SIG-M5 (cell line): ENCODE data around the gene PRKCZ.

Source experiments
- DNase-seq: peaks from one replicate; lab custom pipeline; 2025; lab: John Stamatoyannopoulos, UW

Gene PRKCZ

DNA sequence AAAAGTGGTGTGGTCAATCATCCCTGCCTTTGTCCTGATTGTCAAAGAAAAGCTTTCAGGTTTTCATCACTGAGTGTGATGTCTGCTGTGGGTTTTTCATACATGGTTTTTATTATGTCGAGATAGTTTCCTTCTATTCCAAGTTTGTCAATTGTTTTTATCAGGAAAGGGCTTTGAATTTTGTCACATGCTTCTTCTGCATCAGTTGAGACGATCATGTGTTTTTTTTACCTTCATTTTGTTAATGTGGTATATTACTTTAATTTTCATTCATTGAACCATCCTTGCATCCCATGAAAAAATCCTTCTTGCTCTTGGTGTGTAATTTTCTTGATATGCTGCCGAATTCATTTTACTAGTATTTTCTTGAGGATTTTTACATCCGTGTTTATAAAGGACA, 15.5 kb downstream of the PRKCZ start:
- no peak for DNase-seq

DNA sequence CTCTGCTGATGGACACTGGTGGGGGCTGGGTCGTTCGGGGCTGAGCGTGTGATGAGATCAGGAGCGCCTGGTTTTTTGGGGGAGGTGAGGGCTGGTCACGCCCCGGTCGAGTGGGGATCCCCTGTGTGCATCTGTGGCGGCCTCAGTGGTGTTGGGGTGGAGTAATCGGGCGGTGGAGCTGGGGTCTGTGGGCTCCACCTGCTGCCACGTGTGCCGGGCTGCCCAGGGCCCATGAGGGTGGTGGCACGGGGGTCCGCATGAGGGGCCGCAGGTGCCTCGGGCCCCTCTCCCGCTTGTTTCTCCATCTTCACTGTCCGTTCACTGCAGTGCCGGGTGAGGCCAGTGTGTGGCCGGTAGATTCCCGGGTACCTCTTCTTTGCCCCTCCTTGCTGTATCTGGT, 17.2 kb downstream of the PRKCZ start:
- DNase-seq: no peak

DNA sequence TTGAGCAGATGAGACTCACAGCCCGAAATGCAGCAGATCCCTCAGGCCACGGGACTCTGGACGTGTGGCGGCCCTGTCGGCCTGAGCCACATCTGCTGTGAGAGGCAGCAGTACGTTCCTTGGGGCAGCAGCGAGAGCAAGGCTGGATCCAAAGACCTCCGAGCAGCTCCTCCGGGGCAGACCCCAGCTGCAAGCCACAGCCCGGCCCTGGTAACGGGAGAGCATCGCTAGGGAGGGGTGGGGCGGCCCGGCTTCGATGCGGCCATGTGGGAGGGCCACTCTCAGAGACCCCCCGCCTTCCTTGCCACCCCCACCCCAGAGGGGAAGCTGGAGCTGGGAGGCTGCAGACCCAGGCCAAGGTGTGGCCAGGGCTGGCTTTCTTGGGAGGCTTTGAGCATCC, 17.8 kb downstream of the PRKCZ start:
- DNase-seq: no peak

DNA sequence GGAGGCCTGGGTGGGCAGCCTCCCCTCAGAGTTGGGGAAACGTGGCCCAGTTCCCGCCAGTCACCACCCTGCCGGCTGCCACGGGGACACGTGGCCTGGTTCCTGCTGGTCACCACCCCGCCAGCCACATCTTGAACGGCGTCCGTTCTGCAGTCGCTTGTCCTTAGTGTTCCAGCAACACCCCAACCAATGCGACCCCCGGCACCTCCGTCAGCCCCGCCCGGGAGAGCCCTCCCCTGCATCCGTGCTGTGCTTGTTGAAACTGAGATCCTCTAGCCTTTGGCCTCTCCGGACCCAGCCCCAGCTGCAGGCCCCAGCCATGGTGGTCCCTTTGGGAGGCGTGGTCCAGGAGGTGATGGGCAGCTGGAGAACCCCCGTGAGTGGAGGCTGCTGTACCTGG, 18.7 kb downstream of the PRKCZ start:
- no peak for DNase-seq

DNA sequence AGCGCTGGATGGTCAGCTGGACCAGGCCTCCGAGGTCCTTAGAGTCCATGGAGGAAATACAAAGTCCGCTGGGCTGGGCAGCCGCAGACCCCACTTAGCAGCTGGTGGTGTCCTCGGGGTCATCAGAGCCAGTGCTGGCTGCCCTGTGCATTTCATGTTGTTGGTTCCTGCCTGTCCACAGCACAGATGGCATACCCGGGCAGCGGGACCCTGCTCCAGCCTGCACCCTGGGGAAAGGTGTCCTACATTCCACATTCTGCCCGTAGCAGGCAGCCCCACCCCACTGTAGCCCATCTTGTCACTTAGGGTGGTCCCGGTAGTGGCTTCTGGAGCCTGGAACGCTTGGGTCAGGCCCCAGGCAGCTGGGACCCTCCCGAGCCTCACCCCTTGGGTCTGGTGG, 19.8 kb downstream of the PRKCZ start:
- no peak for DNase-seq

DNA sequence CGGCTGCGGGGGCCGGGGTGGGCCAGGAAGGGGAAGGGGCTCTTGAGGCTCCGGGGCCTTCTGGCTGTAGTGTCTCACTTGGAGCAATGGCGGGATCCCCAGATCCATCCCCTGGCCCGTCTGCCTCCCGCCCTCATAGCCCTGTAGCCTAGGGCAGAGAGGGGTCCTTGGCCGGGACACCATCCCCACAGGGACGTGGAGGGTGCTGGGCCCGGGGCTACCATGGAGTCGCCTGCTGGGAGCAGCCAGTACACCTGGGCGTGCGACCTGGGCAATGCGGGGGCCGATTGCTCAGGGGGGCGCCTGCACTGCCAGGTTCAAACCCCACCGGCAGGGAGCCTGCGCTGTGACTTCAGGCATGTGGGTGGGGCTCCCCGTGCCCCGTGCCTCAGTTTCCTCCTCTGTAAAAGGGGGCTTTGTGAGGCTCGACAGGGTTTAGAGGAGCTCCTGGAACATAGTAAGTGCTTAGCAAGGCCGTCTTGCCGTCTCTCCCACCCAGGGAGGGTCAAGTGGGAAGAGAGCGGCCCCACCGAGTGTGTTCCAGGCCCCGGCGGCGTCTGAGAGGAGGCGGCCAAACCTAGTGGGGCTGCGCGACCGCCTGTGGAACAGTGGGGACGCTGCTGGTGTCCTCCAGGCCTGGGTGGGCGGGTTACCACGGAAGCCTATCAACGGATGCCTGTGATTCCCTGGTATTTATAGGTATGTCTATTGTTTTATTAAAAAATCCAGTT, 20.8 kb downstream of the PRKCZ start:
- no peak for DNase-seq

DNA sequence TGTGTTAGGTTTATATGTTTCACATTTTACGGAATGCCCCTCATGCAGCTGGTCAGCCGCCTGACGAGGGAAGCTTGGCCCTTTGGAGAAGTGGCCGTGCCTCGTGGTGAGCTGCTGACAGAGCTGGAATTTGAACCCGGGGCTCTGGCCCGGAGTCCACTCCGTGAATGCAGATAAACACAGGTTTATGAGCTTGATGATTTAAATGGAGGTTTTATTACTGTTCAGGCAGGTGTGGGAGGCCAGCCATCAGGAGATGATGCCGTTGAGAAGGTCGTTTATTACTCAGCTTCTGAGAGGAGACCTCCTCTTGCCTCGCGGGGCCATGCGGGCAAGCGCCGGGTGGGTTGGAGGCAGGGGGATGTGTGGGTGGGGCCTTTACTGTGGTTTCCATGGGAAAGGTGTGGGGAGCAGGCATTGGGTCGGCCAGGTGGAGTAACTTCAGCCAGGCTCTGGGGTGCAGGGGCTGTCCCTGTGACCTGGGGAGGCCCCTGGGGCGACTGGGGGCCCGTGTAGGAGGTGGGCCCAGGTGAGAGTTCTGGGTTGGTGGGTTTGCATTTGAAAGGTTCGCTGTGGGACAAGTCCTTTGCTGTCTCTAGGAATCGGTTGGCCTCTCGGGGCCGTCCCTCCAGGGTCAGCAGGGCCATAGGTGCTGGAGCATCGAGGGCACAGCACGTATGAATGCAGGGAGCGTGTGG, 22.0 kb downstream of the PRKCZ start:
- no peak for DNase-seq

DNA sequence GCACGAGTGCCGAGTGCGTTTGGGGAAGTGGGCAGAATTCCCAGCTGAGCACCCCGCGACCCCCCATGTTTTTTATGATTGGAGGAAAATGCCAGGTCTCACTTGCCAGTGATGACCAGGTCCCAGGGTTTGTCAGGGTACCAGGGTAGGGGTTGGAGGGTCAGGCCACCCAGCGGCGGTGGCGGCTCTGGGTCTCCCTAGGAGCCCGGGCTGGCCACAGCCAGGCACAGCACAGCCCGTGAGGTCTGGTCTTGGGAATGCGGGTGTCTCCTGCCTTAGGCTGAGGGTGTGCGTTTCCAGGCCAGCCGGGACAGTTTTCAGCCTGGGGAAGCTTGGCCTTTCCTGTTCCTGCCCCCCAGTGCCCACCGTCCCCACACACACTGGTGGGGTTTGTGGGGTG, 22.7 kb downstream of the PRKCZ start:
- no peak for DNase-seq

DNA sequence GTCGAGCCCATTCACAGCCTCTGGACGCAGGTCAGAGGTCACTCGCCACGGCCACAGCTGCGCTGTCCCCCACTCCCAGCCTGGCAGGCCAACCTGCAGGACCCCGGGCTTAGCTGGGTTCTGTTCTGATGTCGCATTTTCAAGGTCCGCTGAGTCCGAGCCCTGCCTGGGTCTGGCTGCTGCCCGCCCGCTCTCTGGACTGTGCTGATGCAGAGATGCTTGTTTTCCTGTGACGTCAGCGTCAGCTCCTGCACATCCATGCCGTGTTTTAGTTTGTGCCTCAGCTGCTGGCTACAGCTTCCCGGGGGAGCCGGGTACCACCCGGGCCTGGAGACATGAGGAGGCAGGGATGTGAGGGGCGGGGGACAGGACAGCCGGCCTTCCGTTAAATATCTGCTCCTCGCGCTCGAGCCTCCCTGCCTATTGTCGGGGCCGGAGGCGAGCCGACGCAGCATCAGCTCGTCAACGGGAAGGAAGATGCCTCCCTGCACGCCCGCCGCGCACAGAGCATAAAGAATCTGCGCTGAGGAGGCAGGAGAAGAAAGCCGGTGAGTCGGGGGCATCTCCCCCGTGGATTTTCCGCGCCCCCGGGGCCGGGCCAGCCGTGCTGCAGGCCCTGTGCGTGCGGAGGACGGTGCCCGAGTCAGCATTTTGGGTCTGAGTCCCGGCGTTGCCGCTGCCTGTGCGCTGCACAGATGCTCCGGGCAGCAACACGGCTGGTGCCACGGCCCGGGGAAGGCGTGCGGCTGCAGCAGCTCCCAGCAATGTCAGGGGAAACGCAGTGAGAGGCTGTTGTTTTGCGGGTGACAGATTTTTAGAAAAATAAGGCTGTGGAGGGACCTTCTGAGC, 23.4 kb downstream of the PRKCZ start:
- DNase-seq: no peak

DNA sequence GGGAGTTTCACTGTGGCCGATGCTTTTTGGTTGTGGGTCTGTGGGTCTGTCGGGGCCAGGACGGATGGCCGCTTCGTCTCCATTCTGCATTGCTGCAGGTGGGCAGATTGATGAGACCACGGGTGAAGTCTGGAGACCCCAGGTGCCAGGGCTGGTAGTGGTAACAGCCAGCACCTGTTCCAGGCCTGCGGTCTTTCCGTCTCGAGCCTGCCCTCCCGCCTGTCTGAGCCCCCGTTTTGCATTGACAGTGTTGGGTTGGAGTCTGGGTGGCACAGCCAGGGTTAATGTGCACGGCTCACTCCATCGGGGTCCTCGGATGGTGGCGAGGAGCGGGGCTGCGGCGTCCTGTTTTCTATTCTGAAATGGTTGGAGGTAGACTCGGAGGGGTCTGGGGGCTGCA, 24.2 kb downstream of the PRKCZ start:
- no peak for DNase-seq

DNA sequence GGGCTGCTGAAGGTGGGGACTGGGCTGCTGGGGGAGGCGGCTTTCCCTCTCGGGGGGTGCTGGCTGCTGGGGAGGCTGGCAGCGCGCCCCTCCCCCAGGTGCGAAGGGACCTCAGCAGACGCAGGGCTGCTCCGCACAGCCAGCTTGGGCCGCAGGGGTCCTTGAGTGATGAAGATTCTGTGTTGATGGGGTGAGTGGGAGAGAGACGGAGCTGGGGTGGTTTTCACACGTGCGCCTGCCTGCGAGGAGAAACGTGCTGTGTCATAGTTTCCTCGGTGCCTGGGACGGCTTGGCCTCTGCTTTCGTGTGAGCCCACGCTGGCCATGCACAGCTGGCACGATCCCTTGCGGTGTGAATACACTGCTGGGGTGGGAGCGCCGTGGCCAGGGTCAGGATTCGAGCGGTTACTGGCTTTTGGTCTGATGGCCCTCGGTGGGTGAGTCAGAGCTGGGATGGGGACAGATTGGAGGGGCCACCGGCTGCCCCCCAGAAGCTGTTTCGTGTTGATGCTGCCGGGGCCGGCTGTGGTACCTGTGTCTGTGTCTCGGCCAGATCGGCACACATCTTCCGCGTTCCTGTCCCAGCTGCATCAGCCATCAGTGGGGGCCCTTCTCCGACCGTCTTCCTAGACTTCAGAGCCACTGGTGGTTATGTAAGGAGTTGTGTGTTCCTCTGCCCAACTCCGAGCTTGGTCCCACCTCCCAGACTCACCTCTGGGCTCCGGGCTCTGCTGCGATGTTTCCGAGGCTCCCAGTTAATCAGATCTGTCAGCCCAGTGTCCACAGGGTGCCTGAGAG, 24.9 kb downstream of the PRKCZ start:
- DNase-seq: no peak

DNA sequence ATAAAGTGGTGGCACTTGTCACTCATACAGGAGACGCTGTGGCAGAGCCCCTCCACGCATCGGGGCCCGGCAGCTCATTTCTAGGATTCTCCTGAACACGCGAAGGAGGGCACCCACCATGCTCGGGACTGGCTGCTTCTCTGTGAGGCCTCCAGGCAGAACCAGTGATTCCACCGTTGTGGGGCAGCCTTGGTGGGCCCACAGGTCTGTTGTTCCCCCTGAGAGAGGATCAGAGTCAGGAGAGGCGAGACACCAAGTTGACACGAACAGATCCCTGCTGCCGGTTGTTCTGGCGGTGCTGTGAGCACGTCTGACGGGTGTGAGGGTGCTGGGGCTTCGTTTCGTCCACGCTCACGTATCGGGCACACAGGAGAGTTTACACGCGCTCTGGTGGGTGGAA, 26.6 kb downstream of the PRKCZ start:
- no peak for DNase-seq

DNA sequence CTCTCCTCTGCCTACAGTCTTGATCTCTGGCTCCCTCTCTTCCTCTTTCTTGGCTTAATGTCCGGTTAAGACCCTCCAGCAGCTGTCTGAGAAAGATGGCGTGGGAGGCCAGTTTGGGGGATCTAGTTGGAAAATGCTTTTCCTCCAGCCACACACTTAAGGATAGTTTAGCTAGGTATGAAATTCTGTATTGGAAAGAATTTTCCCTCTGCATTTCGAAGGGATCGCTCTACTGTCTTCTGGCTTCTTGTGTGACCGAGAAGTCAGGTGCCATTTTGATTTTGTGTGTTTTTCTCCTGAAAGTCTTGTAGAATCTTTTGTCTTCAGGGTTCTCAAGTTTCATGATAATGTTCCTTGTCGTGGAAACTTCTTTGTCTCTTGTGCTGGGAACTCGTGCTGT, 28.0 kb downstream of the PRKCZ start:
- no peak for DNase-seq

DNA sequence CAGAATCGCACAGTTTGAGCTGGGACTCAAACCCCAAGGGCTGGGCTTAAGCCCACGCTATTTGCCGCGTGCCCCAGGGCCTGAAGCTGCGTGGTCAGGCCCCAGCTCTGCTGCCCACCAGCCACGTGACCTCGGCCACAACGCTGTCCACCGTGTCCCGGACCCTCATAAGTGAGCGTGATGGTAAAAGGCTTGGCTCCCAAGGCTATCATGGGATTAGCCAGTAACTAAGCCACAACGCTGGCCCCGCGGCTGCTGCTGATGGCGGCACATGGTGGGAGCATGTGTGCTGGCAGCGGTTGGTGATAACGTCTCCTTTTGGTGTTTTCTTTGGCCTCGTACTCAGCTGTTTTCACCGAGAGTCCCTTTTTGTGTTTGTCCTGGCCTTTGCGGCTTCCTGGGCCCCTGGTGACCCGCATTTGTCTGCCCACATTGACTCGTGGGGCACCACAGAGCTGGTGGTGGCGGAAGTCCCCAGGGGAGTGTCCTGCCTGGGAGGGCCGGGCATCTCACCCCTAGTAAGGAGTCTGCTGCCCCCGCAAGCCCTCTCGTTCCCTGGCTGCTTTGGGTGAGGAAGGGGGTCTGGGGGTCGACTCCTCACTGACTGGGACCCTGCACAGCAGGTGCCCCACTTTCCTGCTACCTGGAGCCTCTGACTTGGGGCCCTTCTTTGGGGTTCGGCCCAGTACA, 29.3 kb downstream of the PRKCZ start:
- DNase-seq: no peak

DNA sequence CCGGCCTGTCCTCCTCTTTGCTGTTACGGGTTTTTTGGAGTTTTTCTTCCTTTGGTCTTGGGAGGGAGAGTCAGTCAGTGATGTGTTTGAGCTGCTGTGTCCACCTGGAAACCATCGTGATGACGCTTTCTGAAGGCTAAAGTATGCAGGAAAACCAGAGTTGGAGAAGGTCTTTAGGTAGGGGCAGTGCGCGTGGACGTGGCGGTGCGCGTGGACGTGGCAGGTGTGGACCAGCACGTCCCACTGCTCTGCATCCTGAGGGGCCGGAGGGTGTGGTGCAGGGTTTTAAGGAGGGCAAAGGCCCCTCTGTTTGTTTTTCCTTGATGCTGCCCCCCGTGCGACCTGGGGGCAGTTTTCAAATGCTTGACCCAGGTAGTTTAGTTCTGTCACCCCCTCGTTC, 29.9 kb downstream of the PRKCZ start:
- no peak for DNase-seq

DNA sequence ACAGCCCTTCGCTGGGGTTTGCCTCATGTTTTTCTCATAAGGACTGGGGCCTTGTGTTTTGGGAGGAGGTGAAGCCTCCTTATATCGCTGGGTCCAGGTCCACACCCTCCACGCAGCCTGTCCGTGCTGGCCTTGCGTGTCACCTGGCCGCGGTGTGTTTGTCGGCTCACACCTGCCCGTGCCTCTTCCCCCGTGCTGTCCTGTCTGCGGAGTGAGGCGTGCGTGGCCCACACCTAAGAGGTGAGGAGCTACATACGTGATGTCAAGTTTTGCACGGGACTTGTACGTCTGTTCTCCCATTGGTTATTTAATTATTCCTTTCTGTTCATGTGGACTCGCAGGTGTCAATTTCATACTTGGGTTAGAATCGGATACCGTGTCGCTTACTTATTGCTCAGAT, 30.7 kb downstream of the PRKCZ start:
- DNase-seq: no peak

DNA sequence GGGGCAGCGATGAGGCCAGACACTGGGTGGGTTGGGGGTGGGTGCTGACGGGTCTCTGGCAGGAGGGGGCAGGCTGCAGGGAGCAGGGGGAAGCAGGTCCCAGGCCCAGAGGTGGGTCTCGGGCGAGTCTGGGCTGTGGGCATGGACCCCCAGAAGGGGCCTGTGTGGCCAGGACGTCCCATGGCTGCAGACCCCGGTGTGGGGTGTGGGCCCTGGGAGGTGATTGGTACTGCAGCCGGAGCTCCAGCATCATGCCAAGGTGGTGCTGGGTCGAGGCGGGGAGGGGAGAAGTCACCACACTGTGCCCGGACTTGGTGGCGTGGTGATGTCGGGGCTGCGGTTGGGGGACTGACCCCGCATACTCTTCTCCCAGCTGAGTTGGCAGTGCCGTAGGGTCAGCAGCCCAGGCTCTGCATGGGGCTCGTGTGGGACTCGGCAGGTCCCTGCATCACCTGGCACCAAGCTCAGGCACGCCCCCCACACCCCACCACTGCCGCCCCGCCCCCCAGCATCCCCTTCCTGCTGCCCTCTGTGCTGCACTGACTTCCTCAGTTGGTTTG, 31.2 kb downstream of the PRKCZ start:
- DNase-seq: no peak

DNA sequence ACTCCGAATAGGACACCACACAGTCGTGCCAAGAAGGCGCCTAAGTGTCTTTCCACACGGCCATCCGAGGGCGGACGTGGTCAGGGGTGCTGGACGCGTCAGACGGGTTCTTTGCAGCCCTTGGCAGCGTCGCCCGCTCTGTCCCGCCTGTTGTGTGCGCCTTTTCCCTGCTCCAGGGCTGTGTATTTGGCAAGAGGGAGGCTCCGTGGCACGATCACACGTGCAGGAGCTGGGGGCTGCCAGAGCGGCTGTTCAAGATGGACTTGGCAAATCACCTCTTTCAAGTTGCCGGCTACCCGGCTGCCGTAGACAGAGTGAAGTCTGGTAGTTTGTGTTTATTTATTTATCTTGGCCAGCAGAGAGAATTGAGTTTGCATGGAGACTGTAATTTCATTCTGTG, 31.9 kb downstream of the PRKCZ start:
- DNase-seq: no peak

DNA sequence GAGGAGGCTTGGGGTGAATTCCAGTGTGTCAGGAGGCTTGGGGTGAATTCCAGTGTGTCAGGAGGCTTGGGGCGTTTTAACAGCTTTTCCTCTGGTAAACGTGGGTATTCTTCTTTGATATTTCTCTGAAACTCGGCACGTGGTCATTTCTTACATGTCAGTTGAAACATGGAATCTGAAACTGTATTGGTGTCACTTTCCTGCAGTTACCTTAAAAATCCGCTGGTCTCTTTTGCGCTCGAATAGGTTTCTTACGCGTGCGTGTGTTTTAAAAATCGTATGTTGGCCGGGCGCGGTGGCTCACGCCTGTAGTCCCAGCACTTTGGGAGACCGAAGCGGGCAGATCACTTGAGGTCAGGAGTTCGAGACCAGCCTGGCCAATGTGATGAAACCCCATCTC, 33.5 kb downstream of the PRKCZ start:
- no peak for DNase-seq

DNA sequence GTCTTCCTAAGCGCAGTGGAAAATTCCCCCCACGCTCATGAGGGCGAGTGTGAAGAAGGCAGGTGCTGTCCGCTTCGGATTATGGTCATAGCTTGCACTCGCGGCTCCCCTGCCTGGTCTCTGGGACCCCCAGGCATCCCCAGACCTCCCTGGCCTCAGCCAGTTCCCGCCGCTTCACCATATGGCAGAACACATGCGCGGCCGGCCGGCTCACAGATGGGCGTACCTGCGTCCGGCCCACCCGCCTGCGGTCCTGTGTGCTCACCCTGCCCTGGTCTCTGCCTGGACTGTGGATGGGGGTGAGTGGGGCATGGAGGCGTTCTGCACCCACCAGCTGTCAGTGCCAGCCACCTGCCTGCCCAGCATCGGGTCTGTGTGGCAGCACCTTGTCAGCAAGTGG, 34.1 kb downstream of the PRKCZ start:
- no peak for DNase-seq

DNA sequence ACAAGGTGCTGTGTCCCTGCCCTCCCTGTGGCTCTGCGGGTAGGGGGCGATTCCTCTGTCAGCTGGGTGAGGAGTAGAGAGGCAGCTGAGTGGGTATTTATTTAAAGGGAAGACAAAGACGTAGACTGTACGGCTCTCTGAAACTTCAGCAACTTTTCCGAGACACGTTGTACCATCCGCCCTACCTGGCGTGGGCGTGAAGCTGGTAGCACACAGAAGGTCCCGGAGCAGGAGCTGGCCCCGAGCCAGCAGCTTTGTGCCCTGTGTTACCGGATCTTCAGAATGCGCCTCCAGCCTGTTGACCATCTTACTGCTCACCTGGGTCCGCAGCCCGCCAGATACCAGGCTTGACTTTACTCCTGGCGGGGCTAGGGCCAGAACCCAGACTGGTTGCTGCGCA, 34.9 kb downstream of the PRKCZ start:
- no peak for DNase-seq
